ENCODE measurements around the gene SMIM24.

The SMIM24 gene

DNA sequence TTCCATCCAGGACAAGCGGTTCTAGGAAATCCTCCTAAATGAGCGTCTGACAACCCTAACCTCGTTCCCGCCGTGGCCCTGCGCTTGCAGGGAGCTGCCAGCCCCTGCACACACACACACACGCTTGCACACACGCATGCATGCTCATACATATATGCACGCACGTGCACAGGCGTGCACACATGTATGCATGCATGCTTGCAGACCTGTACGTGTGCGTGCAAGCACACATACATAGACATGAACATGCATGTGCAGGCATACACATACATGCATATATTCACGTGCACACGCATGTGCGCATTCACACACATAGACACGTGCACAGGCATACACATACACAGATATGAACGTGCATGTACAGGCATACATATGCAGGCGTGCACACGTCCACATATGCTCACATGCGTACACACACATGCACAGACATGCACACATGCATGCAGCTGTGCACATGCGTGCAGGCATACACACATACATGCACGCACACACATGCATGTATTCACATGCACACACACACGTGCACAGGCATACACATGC is 35.6 kb downstream of the SMIM24 start:
- no peak overlapping the region for H3K4me3 ChIP-seq (ENCODE audit: low read depth, low read length)
- DNase-seq (ENCODE audit: low read depth) = no peak
- TF ChIP-seq, protein P1, sequence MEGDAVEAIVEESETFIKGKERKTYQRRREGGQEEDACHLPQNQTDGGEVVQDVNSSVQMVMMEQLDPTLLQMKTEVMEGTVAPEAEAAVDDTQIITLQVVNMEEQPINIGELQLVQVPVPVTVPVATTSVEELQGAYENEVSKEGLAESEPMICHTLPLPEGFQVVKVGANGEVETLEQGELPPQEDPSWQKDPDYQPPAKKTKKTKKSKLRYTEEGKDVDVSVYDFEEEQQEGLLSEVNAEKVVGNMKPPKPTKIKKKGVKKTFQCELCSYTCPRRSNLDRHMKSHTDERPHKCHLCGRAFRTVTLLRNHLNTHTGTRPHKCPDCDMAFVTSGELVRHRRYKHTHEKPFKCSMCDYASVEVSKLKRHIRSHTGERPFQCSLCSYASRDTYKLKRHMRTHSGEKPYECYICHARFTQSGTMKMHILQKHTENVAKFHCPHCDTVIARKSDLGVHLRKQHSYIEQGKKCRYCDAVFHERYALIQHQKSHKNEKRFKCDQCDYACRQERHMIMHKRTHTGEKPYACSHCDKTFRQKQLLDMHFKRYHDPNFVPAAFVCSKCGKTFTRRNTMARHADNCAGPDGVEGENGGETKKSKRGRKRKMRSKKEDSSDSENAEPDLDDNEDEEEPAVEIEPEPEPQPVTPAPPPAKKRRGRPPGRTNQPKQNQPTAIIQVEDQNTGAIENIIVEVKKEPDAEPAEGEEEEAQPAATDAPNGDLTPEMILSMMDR (IDR thresholded peaks at IDR 0.05; ENCODE audit: insufficient read depth, low read depth, low read length, missing control alignments) = no peak

DNA sequence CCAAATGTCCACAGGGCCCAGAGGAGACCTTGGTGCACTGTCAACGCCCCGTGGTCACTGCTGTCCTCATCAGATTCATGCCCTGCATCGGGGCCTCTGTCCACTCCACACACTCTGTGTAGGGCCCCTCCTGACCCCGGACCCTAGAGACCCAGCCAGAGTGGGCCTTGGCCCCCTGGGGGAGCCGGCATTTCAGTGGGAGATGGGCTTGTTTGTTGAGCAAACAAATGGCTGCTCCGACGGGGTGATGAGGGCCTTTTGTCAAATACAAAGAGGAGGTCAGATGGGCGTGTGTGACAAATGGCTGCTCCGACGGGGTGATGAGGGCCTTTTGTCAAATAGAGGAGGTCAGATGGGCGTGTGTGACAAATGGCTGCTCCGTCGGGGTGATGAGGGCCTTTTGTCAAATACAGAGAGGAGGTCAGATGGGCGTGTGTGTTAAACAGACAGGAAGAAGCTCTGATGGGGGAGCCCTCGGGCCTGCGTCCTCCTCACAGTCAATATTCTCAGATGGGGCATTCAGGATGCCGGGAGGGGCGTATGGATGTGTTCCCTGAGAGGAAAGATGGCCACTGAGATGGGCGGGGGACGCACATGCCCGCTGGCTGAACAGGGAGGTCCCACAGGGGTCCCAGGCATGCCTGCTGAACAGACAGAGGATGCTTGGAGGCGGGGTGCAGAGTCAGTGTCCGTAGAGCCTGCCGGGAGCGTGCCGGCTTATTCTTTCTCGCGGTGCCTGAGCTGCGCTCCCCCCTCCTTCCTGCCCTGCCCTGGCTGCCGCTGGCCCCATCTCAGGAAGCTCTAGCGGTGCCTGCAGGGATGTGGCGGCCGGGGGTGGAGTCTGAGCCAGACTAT is 36.3 kb downstream of the SMIM24 start:
- TF ChIP-seq, protein P1 (IDR thresholded peaks at IDR 0.05; ENCODE audit: insufficient read depth, low read depth, low read length, missing control alignments) = no peak
- H3K4me3 ChIP-seq (ENCODE audit: low read depth, low read length) = no peak overlapping the region
- no peak for DNase-seq (ENCODE audit: low read depth)

DNA sequence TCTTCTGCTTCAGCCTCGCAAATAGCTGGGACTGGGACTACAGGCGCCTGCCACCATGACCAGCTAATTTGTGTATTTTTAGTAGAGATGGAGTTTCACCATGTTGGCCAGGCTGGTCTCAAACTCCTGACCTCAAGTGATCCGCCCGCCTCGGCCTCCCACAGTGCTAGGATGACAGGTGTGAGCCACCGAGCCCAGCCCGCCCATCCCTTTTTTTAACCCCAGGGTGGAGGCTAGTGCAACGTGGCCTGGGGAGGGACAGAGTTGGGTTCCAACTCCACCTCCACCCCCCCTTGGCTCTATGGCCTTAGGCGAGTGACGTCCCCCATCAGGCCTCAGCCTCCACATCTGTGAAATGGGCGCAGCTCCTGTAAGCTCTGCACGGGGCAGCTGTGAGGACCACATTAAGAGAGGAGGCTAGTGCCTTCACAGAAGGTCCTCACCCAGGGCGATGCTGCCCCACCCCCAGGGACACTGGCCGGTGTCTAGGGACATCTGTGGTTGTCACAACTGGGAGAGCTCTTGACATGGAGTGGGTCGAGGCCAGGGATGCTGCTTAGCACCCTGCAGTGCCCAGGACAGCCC is 37.7 kb downstream of the SMIM24 start:
- TF ChIP-seq, protein P1 (IDR thresholded peaks at IDR 0.05; ENCODE audit: insufficient read depth, low read depth, low read length, missing control alignments) = no peak
- DNase-seq (ENCODE audit: low read depth) = no peak
- no peak overlapping the region for H3K4me3 ChIP-seq (ENCODE audit: low read depth, low read length)

DNA sequence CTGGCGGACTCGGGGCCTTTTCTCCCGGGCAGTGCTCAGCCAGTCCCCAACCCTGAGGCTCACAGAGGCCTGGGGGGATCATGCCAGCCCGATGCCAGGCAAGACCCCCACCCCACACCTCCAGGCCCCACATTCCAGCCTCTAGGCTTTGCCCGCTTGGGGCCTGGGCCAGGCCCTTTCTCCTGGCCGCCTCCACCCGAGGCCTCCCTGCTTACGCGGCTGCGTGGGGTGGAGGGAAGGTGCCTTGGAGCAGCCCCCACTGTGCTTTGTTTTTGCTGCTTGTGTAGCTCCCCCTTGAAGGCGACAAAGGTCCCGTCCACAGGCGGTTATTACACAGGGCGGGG is 38.4 kb downstream of the SMIM24 start:
- DNase-seq (ENCODE audit: low read depth) = no peak
- no peak overlapping the region for H3K4me3 ChIP-seq (ENCODE audit: low read depth, low read length)
- TF ChIP-seq, protein P1 (IDR thresholded peaks at IDR 0.05; ENCODE audit: insufficient read depth, low read depth, low read length, missing control alignments) = no peak

DNA sequence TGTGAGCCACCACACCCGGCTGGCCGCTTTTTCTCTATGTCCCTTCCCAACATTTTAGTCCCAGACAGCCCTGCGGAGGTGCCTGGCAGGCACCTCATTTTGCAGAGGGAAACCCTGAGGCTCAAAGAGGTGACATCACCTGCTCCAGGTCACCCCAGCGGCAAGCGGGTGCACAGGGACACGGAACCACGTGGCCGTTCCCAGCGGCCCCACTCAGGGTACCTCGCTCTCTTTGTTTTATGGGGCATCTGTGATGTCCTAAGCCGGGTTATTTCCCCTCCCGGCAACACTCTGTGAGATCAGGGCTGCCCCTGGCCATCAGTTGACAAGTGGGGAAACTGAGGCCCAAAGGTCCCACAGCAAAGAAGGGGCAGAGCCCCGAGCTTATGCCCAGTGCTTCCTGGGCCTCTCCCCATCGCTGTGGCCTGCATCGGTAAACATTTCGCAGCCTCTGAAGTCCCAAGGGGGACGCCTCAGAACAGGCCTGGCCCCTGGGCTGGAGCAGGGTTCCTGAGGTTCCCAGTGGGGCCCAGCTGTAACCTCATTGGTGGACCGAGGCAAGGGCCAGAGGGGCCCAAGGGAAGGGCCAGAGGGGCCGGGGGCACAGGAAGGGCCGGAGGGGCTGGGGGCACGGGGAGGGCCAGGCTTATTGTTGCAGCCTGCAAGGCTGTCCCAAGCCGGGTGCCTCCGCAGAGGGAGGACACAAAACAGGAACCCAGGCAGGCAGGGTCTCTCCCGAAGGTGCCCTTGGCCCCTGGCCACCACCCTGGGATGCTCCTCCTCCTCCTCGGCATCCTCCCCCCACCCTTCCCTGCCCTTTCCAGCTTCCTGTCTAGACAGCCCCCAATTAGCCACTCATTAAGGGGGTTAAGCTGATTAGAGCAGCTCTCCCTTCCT is 39.0 kb downstream of the SMIM24 start:
- TF ChIP-seq, protein P1 (IDR thresholded peaks at IDR 0.05; ENCODE audit: insufficient read depth, low read depth, low read length, missing control alignments) = no peak
- DNase-seq (ENCODE audit: low read depth) = no peak
- H3K4me3 ChIP-seq (ENCODE audit: low read depth, low read length) = no peak overlapping the region

DNA sequence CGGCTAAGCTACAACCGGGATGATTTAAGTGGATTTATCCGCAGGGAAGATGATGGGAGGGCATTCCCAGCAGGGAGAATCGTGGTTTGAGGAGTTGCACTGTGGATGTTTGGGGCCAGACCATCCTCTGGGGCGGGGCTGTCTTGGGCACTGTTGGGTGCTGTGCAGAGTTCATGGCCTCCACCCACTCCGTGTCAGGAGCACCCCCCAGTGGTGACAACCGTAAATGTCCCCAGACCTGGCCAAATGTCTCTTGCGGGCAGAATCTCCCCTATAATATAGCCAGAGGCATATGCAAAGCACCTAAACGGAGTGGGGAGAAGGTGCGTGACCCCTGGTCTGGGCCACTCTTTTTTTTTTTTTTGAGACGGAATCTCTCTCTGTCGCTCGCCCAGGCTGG is 40.2 kb downstream of the SMIM24 start:
- H3K4me3 ChIP-seq (ENCODE audit: low read depth, low read length) = no peak overlapping the region
- peak; percentile 68 for DNase-seq (ENCODE audit: low read depth)
- TF ChIP-seq, protein P1 (IDR thresholded peaks at IDR 0.05; ENCODE audit: insufficient read depth, low read depth, low read length, missing control alignments) = peak; percentile 61

Measured in GM12865 (cell line).